B cell (primary cell): ENCODE results near the gene ADARB2. TPM values are rescaled to one million over a fixed set of nuclear protein-coding genes. Genes with fewer than 3 reads are reported as not detected.

Experiments used
- ATAC-seq: fragments of 200-7000 bp; cut with Tn5 transposase; one replicate; pipeline ENCODE4 v1.10.0; 2021; ENCODE audit warnings: low read depth, mild to moderate bottlenecking, moderate number of reproducible peaks, moderate library complexity
- CTCF ChIA-PET: fragments of 350-600 bp; sonication (Branson Sonifier 250); formaldehyde crosslinking; loops from one replicate; lab custom pipeline; 2021; ENCODE audit warnings: antibody characterized with exemption, inconsistent platforms; lab: Charles Lee
- POLR2A ChIA-PET: fragments of 350-600 bp; sonication (Branson Sonifier 250); formaldehyde crosslinking; loops from one replicate; lab custom pipeline; 2021; ENCODE audit warnings: antibody characterized with exemption; lab: Charles Lee
- DNase-seq: peaks from one replicate; pipeline ENCODE4 v3.0.0; 2013
- H2AFZ ChIP-seq: 2 replicates; pipeline ENCODE4 v1.6.1; 2012; ENCODE audit warnings: mild to moderate bottlenecking, low read depth, low read length; ENCODE audit not compliant: insufficient read depth, poor library complexity, severe bottlenecking
- H3K27ac ChIP-seq, 2 donors: 1 replicate in 1 of 2; 2 replicates in 1 of 2; pipeline ENCODE4 v1.5.1; 2012 to 2013; ENCODE audit warnings: low read length in 2 of 2, mild to moderate bottlenecking in 2 of 2, moderate library complexity in 1 of 2
- H3K27me3 ChIP-seq, 4 experiments: fragments of 200-600 bp in 1 of 4; sonication (generic) in 1 of 4; replicated peaks in 1 of 4; 1 replicate in 2 of 4; 2 replicates in 2 of 4; pipeline versions ENCODE4 v1.6.1 to v1.7.0; 2013 to 2016; ENCODE audit warnings: low read length in 3 of 4, mild to moderate bottlenecking in 2 of 4, mixed read lengths in 1 of 4, moderate library complexity in 1 of 4; ENCODE audit not compliant: insufficient read depth in 4 of 4, control insufficient read depth in 3 of 4; ENCODE audit errors: control extremely low read depth in 1 of 4
- H3K36me3 ChIP-seq, 2 experiments: replicated peaks in 1 of 2; 1 replicate in 1 of 2; 2 replicates in 1 of 2; pipeline versions ENCODE4 v1.6.1 to v1.7.1; 2013; ENCODE audit warnings: low read length in 1 of 2; ENCODE audit not compliant: insufficient read depth in 2 of 2, control insufficient read depth in 1 of 2; ENCODE audit errors: control extremely low read depth in 1 of 2, extremely low read depth in 1 of 2
- H3K4me1 ChIP-seq, 2 donors: fragments of 200-600 bp in 1 of 2; sonication (generic) in 1 of 2; 1 replicate in 1 of 2; 2 replicates in 1 of 2; pipeline versions ENCODE4 v1.5.1 to v1.6.1; 2013 to 2017; ENCODE audit warnings: low read length in 2 of 2; ENCODE audit not compliant: control insufficient read depth in 2 of 2, insufficient read depth in 2 of 2
- H3K4me2 ChIP-seq: replicated peaks from 2 replicates; pipeline ENCODE3; 2012; ENCODE audit warnings: mild to moderate bottlenecking, low read depth, low read length; ENCODE audit not compliant: poor library complexity, severe bottlenecking
- H3K4me3 ChIP-seq, 5 experiments: fragments of 200-600 bp in 1 of 5; sonication (generic) in 1 of 5; 1 replicate in 3 of 5; 2 replicates in 2 of 5; pipeline versions ENCODE4 v1.5.1 to v1.7.0; 2011 to 2016; ENCODE audit warnings: low read length in 4 of 5, mild to moderate bottlenecking in 4 of 5, low read depth in 2 of 5, control low read depth in 1 of 5, moderate library complexity in 1 of 5; ENCODE audit not compliant: insufficient read depth in 1 of 5; ENCODE audit errors: control extremely low read depth in 1 of 5, extremely low read depth in 1 of 5
- H3K79me2 ChIP-seq: fragments of 200-600 bp; sonication (generic); one replicate; pipeline ENCODE4 v1.6.0; 2016; ENCODE audit warnings: low read length; ENCODE audit not compliant: control insufficient read depth, insufficient read depth
- H3K9ac ChIP-seq: fragments of 200-600 bp; sonication (generic); 2 replicates; pipeline ENCODE4 v1.6.1; 2017; ENCODE audit warnings: mild to moderate bottlenecking, low read length, moderate library complexity
- H3K9me3 ChIP-seq, 3 donors: one replicate each; pipeline versions ENCODE4 v1.6.1 to v1.7.1; 2013; ENCODE audit warnings: low read length in 2 of 3; ENCODE audit not compliant: control insufficient read depth in 2 of 3, insufficient read depth in 1 of 3; ENCODE audit errors: control extremely low read depth in 1 of 3
- H4K20me1 ChIP-seq: 2 replicates; pipeline ENCODE4 v1.6.0; 2012; ENCODE audit warnings: mild to moderate bottlenecking, low read length; ENCODE audit not compliant: insufficient read depth, control insufficient read depth, poor library complexity, severe bottlenecking
- H3K27ac Mint-ChIP-seq: one replicate; pipeline ENCODE4 v1.8.0; 2021; ENCODE audit warnings: mixed read lengths
- H3K27me3 Mint-ChIP-seq: one replicate; pipeline ENCODE4 v1.8.0; 2021; ENCODE audit warnings: mixed read lengths
- H3K4me1 Mint-ChIP-seq: one replicate; pipeline ENCODE4 v1.8.0; 2021; ENCODE audit warnings: mixed read lengths
- H3K4me3 Mint-ChIP-seq: one replicate; pipeline ENCODE4 v1.8.0; 2021; ENCODE audit warnings: mixed read lengths
- H3K9me3 Mint-ChIP-seq: one replicate; pipeline ENCODE4 v1.8.0; 2022; ENCODE audit warnings: mixed read lengths; ENCODE audit not compliant: insufficient read depth
- CTCF ChIP-seq: fragments of 200-600 bp; IDR thresholded peaks from one replicate; pipeline ENCODE4 v1.8.0; 2022; ENCODE audit warnings: antibody characterized with exemption, mild to moderate bottlenecking
- EZH2 ChIP-seq: IDR thresholded peaks from 2 replicates; pipeline ENCODE4 v1.6.1; 2012; ENCODE audit warnings: borderline replicate concordance, low read depth, mild to moderate bottlenecking, moderate library complexity, low read length; ENCODE audit not compliant: insufficient read depth, poor library complexity, severe bottlenecking
- WGBS: methylation state at CpG from one replicate; pipeline ENCODE4 v1.1.5; 2013; ENCODE audit warnings: missing lambda C conversion rate; ENCODE audit not compliant: insufficient coverage; 5-methylcytosine and 5-hydroxymethylcytosine counted together
- intact Hi-C: fragments of 100-400 bp; cut with micrococcal nuclease; formaldehyde crosslinking; loops from one replicate; pipeline ENCODE4 v1.10.0; 2022
- polyA plus RNA-seq: library from polyadenylated mRNA; depleted of rRNA; stranded (reverse); fragments of >200 nt; gene quantifications from 2 replicates; pipeline ENCODE4 v1.2.3, GENCODE V29; 2012
- total RNA-seq, 2 donors: library from RNA; stranded (reverse); fragments of 120-200 nt in 1 of 2; gene quantifications; 1 replicate in 1 of 2; 2 replicates in 1 of 2; pipeline versions ENCODE4 v1.2.3 to v1.2.4, GENCODE V29; 2013 to 2022

The ADARB2 gene
- total and polyA plus RNA-seq, 2 donors (not counting 1 experiment from before 2014, with no cell fraction given), result 0.13 to 0.96 TPM

- Histone ChIP-seq H3K9me3 (peaks cover 0 to 7% (median 0%) of the 10 kb centered on the region in 3 donors), H3K36me3 (no peaks in the 10 kb centered on the region), H3K4me3 (no peak overlapping the region), H3K4me2 (no peak overlapping the region), H3K27ac (no peak overlapping the region), H2AFZ (no peak overlapping the region), H3K4me1 (peaks cover 32 to 36% of the 10 kb centered on the region in 2 donors), H3K9ac (no peak overlapping the region), H3K79me2 (no peaks in the 10 kb centered on the region), H3K27me3 (peaks cover 0 to 70% (median 39%) of the 10 kb centered on the region in 4 experiments), H4K20me1 (no peaks in the 10 kb centered on the region)
- POLR2A ChIA-PET, result no interaction called here
- intact Hi-C loops, result loop anchor here (2.0 to 10.0 kb wide), 2 partner anchors 75 to 319 kb away; no protein-coding TSS in a partner anchor
- no peak for TF ChIP-seq EZH2
- no peak for TF ChIP-seq CTCF
- Mint-ChIP-seq H3K27ac (no peak overlapping the region), H3K9me3 (no peaks in the 10 kb centered on the region), H3K4me3 (no peak overlapping the region), H3K27me3 (peaks cover 74% of the 10 kb centered on the region), H3K4me1 (peaks cover 33% of the 10 kb centered on the region)
- DNase-seq, result no peak
- CTCF ChIA-PET, result interaction anchor here (3.6 kb wide), 1 partner anchor 319 kb away, joined by 14 read pairs; no protein-coding TSS in a partner anchor
- 68% methylated on average over 12 of the region's 14 CpGs for WGBS
- ATAC-seq, result no peak
Observed at GRCh38 chr10:1739751-1740150, 2.4 kb upstream of the ADARB2 start.

- ChIA-PET CTCF (interaction anchor here (1.3 to 3.6 kb wide), 2 partner anchors 9 to 318 kb away, joined by 3 to 14 read pairs; no protein-coding TSS in a partner anchor), POLR2A (no interaction called here)
- H4K20me1 ChIP-seq, result no peaks in the 10 kb centered on the region
- Mint-ChIP-seq H3K4me1 (peaks cover 33% of the 10 kb centered on the region), H3K4me3 (peak overlapping the region; percentile 9), H3K27ac (no peak overlapping the region), H3K9me3 (no peaks in the 10 kb centered on the region), H3K27me3 (peaks cover 74% of the 10 kb centered on the region)
- no peak overlapping the region for H3K9ac ChIP-seq
- DNase-seq (peak; percentile 45), ATAC-seq (peak; percentile 63)
- no peak for TF ChIP-seq EZH2
- TF ChIP-seq CTCF, result no peak
- no peak overlapping the region for H3K4me2 ChIP-seq
- peaks cover 0 to 62% (median 43%) of the 10 kb centered on the region in 4 experiments for H3K27me3 ChIP-seq
- no peak overlapping the region for H3K4me3 ChIP-seq
- no peak overlapping the region for H2AFZ ChIP-seq
- H3K9me3 ChIP-seq, result peaks cover 0 to 7% (median 0%) of the 10 kb centered on the region in 3 donors
- peaks cover 32 to 36% of the 10 kb centered on the region in 2 donors for H3K4me1 ChIP-seq
- WGBS, result 32% methylated on average over 5 of the region's 5 CpGs
- intact Hi-C loops, result loop anchor here (2.0 to 10.0 kb wide), 2 partner anchors 74 to 318 kb away; no protein-coding TSS in a partner anchor
- H3K36me3 ChIP-seq, result no peaks in the 10 kb centered on the region
- no peaks in the 10 kb centered on the region for H3K79me2 ChIP-seq
- H3K27ac ChIP-seq, result no peak overlapping the region
Observed at GRCh38 chr10:1738950-1739349, 1.6 kb upstream of the ADARB2 start.
